G401.6 (cell line): ENCODE measurements around the gene MRPL38.

Experiments used
- FAIRE-seq: peaks from 2 replicates; lab custom pipeline; 2012; peaks lifted over from hg19 to GRCh38; lab: Jason Lieb, UNC

The MRPL38 gene

DNA sequence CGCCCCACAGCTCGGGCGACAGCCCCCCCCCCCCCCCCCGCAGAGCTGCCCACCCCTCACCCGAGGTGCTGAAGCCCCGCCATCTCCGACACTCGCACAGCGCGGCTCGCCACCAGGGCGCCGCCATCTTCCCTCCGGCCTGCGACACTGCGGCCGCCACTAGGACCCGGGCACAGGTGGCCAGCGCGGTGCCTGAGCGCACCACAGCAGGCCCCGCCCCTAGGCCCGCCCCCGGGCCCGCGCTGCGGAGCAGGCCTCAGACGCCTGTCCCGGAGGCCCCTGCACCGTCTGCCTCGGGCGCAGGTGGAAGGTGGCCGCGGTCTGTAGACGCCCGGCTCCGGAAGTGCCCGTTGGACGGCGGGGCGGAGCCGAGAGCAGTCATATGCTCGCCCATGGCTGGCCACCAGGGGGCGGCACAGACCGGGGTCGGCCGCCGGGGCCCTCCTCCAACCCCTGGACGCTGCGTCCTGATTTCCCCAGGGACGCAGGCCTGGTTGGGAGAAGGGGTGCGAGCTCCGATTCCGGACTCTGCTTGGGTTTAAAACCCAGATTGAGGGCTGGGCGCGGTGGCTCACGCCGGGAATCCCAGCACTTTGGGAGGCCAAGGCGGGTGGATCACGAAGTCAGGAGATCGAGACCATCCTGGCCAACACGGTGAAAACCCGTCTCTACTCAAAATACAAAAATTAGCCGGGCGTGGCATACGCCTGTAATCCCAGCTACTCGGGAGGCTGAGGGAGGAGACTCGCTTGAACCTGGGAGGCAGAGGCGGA lies at the start of gene MRPL38:
Gene MRPL38 (minus strand): TSS at position 136 of the 773 bp plus-strand sequence. CDS start 9 bp downstream, at position 127.
- FAIRE-seq: peak; percentile 88

DNA sequence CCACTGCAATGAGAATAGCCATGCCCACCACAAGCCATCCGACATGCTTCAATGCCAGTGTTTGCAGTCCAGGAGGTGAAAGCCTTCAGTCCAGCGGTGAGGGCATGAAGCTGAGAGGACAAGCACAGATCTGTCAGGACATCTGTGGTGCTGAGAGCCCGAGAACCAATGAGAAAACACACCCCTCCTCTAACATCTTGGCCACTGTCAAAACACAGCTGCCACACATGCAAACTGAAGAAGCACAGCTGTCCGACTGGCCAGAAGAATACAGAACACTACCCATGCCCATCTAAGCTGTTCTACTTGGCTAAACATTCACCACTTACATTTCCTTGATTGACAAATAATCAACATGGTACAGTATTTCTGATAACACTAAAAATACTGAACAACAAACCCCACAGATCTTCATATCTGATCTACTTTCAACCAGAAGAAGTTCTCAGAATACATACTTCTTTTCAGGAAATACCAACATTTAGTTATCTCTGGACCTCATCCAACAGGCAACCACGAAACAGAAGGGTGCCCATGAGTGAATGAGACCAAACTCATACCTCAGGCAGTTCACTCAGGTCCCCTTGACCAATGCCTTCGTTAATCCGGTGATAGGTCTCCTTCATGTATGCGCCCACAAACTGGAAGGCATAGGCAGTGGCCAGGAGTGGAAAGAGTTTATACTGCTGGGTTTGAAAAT lies 46.3 kb upstream of the MRPL38 start:
- no peak for FAIRE-seq

DNA sequence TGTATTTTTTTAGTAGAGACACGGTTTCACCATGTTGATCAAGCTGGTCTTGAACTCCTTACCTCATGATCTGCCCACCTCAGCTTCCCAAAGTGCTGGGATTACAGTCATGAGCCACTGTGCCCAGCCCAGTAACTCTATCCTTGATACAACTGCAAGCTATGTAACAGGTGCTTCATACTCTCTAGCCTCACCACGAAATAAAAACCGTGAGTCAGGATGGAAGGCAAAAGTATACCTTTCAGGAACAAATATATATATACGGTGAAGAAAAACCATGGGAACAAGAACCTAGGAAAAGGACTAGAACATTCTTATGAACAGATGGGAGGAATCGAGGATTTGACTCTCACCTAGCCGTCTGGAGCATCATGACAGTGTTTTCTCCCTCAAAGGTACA lies 45.7 kb upstream of the MRPL38 start:
- no peak for FAIRE-seq

DNA sequence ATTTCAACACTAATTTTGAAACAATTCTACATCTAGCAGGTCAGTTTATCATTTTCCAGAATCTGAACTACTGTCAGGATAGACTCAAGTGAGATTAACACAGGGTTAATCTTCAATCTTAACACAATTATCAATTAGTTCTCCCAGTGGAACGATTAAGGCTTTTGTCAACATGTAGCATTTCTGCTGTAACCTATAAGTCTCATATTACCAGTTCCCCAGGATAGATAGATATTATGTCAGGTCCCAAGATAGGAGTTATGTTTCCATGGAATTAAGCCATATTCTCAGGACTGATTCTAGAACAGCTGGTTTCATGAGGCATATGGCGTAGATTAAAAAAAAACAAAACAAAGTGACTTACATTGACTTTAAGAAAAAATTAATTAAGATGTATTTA lies 40.5 kb upstream of the MRPL38 start:
- no peak for FAIRE-seq

DNA sequence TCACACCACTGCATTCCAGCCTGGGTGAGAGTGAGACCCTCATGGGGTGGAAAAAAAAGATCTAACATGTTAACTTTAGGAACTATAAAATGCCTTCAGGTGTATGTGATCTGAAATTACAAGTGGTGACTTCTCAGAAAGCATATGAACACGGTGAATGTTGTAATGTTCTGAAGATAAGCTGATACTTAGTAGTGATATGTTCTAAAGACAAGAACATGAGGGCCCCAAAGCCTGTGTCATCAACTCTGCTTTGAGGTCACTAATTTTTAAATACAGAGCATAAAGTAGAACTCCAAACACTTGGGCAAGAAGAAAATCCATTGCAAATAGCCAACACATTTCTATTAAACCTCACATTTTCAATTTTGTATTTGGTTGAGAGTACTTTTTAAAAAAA lies 38.8 kb upstream of the MRPL38 start:
- FAIRE-seq: no peak

DNA sequence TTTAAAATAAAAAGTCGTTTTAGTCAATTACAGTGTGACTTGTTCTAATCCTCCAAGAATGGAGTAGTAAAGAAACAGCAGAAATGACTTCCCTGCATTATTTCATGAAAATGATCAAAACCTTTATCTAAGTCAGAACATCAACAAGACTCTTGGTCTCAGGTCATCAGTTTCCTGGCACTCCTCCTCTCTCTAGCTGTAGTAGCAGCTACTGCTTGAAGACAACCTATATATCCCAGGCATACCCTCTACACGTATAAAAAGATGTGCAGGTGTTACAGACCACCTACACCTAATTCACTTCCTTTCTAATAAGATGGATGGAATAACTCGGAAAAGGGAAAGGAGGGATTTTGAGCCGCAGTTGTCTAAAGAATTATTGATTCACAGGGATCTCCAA lies 37.8 kb upstream of the MRPL38 start:
- no peak for FAIRE-seq

DNA sequence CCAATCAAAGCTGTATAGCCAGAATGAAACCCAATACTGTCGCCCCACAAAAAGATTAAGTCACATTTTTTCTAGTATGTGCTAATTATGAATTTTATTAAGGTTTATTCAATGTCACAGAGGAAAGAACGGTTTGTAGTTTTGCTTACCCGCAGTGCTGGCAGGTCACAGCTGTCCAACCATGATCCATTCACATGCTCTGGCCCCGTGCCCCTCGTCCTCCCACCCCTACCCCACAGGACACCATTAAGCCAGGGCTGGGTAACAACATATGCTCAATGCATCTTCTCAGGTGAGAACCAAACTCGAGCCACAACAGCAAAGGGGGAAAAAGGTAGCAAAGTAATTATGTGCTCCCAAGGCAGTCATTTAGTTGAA lies 36.7 kb upstream of the MRPL38 start:
- FAIRE-seq: no peak

DNA sequence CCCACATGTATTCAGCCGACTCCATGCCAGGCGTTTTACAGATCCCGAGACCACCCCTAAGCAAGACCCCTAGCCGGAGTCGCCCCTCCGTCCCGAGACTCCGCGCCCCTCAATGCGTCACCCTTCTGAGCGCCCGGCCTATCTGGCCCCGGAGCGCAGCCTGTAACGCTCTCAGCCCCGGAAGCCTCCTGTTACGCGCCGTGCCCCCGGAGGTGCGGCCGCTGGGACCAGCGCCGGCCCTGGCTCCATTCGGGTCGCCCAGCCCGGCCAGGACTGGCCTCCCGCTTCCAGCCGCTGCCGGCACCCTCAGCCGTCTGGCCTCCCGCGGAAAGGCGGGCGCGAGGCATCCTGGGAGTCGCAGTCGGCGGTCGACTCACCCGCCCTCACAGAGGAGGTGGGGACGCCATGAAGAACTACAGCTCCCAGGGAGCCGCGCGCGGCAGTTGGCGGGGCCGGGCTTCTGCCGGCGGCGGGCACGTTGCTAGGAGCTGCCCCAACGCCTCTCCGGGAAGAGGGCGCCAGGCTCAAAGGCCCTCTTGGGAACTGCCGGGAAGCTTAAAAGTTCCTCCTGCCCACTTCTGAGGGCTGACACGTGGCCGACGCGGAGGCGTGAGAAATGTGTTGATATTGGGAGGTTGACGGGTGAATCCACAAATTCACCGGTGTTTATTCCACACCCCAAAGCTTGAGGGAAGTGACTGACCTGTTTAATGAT lies 36.2 kb upstream of the MRPL38 start, which contains the start of gene FBF1:
Gene FBF1 (minus strand): TSS at position 316 of the 715 bp plus-strand sequence. CDS start 2,893 bp downstream, outside the sequence.
- FAIRE-seq: peak; percentile 89

DNA sequence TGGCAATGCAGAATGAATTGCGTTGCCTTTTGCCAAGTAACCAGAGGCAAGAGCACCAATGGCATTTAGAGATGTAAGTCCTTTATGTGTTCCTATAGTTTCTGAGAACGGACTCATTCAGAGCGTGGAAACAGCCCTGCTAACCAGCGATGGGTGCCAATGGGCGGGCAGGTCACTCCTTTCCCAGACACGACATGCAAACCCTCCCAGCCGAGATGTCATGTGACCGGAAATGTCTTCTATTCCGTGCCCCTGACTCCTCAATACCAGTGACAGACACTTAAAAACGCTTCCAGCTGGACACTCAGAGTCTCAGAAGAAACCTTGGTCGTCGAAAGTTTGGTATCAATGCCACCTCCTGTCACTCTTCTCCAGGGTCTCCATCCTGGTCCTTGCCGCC lies 33.0 kb upstream of the MRPL38 start:
- no peak for FAIRE-seq

DNA sequence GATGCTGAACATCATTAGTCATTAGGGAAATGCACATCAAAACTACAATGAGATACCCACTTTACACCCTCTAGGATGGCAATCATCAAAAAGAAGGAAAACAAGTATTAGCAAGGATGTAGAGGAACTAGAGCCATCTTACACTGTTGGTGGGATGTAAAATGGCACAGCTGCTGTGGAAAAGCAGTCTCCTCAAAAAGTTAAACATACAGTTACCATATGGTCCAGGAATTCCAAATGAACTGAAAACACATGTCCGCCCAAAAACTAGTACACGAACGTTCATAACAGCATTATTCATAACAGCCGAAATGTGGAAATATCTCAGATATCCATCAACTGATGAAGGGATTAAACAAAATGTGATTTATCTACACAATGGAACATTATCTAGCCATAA lies 29.1 kb upstream of the MRPL38 start:
- no peak for FAIRE-seq

DNA sequence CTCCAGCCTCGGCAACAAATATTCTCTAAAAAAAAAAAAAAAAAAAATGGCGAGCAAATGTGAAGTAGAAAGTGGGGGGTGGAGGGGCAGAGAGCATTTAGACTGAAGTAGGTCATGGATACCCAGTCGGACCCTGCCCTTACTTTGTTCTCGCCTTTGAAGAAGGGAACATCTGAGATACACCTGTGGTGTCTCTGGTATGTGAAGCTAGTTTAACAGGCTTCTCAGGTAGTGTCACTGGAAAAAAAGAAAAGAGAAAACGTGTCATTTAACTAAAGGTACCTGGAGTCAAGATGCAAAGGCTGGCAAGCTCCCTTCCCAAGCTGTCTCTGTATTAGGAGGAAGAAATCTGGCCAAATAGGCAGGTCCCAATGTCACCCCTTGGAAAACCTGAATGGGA lies 28.2 kb upstream of the MRPL38 start:
- FAIRE-seq: no peak

DNA sequence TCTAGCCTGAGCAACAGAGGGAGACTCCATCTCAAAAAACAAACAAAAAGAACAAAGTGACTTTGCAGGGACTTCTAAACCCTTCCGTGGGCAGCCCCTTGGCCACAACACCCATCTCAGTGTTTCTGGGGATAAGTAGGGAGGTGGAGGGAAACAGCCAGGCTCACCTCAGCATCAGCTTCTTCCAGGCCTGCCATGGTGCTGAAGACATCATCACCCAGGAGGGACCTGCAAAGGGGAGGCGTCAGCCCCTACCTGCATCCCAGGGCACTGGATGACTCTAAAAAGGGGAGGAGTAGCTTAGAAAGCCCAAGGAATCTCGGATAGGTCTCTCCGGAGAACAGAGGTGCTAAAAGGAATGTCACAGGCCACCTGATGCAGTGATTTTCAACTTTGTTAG lies 26.4 kb upstream of the MRPL38 start:
- no peak for FAIRE-seq

DNA sequence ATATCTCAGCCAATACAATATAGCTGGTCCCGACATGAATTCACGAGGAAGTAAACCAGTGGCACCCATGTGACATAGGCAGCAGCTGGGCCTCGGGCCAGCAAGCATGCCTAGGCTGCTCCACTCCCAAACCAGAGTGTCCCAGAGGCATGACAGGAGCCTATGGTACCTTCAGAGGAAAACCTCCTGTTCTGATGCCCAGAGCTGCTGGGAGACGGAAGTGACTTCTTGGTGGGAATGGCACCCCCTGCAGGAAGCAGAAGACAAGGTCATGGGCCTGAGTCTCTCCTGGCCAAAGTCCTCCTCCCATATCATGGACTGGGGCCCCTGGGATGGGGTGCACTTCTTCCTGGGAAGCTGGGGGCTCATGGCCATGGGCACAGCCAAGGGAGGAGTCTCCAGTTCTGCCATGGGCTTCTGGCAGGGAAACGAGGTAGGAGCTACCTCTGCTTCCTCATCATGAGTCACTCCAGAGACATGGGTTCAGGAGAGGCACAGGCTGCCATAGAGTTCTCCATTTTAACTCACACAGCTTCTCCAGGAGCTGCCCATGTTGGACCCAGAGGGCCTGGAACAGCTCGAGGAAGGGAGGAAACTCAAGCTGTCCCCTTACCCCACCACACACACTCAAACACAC lies 22.7 kb upstream of the MRPL38 start:
- no peak for FAIRE-seq

DNA sequence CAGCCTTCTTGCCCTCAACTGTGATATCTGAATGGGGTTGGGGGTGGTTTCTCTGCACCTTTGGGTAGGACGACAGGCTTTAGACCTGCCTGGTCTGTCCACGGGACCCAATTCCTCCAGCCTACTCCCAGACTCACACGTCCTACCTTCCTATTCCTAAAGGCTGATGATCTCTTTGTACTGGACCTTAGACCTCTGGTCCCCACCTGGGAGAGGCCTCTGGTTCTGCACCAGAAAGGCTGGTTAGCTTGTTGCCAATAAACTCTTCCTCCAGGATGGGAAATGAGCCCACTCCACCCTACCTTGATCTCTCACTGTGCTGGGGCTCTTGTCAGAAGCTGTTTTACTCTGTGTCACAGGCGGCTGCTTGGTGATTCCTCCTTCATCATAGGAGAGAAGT lies 21.8 kb upstream of the MRPL38 start:
- no peak for FAIRE-seq

DNA sequence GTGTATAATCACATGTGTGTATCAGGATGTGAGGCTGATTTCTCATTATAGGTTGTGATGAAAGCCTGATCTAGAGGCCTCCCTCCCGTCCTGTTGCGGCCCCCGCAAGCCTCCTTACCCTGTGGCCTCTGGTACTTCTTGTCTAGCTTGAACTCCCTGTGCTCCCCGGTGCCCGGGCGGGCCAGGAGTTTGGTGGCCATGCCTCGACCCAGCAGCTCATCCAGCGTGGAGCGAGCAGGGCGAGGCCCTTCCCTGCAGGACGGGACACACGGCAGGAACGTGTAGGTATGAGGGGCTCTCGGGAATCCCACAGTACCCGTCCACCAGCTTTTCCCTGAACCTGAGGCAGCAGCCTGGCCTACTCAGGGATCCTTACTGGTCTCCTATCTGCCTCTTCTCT lies 21.2 kb upstream of the MRPL38 start:
- no peak for FAIRE-seq

DNA sequence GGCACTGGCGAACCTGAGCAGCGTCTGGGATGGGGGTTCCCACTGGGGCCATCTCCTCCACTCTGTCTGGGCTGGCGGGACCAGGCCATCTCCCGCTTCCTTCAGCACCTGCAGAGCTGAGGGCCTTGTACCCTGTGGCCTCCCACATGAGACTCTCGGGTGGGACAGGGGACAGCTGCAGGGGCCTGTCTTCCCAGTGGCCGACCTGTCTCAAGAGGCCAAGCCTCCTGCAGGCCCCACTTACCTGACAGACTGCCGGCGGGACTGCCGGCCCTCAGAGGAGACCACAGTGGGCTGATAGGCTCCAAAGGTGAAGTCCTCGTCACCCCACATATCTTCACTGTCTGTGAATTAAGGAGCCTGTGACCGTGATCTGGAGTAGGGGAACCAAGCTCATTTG lies 20.4 kb upstream of the MRPL38 start:
- FAIRE-seq: no peak

DNA sequence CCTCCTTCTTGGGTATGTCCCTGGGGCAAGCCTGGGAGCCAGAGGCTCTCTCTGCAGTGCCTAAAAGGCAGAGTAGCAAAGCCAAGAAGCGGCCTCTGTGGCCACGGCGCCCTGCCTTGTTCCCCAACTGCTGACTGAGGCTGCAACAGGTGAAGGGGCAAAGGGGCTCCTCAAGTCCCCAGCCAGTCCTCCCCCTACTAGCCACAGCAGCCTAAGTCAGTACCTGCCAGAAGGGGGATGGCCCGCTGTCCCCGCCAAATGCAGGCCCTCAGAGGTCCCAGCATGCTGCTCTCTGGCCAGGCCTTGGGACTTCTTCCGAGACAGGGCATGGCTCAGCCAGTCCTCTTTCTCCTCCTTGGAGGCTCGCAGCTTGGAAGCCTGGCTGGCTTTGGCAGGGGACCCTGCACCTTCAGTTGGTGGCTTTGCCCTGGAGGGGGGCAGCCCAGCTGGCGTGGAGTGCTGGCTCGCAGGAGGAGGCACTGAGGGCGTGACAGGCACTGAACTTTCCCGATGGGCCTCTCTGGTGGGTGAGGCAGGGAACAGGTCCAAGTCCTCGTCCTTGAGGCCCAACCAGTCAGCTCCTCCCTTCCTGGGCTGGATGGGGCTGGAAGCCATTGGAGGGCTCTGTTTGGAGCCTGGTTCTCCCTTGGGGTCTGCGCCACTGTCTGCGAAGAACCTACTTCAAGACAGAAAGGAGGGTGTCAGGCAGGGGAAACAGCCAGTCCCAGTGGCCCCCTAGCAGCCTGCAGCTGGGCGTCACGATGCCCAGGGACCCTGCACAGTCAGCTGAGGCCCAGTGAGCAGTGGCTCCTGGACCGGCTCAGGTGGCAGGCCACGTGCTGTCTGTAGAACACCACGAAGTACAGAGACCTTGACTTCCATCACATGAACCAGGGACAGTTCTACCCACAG lies 18.5 kb upstream of the MRPL38 start:
- FAIRE-seq: no peak

DNA sequence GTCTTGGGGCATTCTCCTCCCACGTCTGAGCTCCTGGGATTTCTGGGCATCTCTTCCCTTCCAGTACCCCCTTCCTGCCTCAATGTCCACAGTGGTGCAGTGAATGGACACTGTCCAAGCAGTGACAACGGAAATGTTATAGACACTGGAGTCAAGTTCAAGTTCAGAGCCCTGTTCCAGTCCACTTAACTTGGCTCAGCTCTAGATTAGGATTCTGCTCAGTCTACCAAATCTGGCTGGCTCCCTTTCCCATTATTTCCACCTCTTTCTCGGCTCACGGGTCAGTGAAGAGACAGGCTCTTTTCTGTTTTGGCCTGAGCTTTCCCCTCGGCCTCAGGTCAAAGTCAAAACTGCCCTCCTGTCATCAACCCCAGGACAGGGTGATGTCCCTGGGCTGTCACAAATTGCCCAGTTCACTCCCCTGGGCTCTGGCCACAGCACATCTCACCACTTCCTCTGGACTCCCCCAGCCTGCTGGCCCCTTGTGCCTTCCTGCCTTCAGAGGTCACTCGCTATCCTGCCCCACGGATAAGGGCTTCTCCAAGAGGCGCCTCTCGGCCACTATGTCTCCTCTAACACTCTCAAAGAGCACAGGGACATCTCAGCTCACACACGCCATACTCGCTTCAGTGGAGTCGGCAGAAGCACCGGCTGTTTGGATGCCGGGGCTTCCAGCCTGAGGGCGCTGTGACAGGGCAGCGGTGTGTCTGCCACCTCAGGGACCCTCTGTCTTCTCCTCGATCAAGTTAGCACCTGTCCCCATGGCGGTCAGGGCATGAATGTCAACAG lies 17.7 kb upstream of the MRPL38 start:
- FAIRE-seq: no peak

DNA sequence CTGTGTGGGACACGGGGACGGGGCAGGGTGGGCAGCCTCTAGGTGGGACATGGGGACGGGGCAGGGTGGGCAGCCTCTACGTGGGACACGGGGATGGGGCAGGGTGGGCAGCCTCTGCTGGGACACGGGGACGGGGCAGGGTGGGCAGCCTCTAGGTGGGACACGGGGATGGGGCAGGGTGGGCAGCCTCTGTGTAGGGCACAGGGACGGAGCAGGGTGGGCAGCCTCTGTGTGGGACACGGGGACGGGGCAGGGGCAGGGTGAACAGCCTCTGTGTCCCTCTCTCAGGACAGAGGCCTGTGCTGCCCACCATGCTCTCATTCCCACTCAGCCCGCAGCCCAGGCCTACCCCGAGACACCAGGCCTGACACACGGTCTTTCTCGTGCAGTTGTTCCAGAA lies 16.9 kb upstream of the MRPL38 start:
- FAIRE-seq: no peak

DNA sequence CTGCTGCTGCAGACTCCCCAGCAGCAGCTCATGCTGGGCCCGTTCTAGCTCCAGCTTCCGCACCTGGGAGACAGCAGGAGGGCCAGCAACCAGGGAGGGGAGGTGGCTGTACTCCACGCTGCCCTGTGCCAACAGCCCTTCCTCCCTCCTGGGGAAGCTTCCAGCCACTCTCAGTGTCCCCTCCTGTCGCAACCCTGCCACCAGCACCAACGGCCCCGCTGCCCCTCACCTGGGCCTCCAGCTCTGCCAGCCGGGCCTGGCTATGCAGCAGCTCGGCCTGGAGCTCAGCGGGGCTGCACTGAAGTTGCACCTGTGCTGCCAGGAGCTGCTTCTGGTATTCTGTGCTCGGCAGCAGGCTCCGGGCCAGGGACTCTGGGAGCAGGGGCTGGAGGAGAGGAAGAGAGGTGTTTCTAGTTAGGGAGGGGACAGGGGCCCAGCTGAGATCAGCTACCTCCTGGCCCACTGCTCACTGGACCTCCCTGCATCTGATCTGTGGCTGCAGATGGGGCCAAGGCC lies 15.4 kb upstream of the MRPL38 start:
- no peak for FAIRE-seq

DNA sequence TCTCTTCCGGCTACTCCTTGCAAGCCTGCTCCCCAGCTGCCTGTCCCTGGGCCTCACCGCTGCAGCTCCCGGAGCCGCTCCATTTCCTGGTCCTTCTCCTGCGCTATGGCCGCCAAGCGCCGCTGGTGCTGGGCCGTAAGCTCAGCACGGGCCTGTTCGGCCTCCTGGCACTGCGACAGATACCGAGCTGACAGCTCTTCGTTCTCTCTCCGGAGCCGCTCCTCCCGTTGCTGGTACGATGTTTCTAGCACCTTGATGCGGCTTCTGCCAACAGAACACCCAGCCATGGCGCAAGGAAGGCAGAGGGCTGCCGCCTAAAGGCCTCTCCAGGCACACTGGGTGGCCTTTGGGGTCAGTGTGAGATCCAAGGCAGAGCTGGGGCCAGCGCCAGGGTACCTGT lies 14.9 kb upstream of the MRPL38 start:
- FAIRE-seq: no peak
